ENCODE results near the gene RNF135. TPM values are rescaled to one million over a fixed set of nuclear protein-coding genes. Genes with fewer than 3 reads are reported as not detected.

RNF135 gene
- total and polyA plus RNA-seq, 10 of the 15 experiments (the other 5 are each of a cell fraction or from before 2014, with no cell fraction given): 12.7 to 28.0 (median 18.7) TPM

DNA sequence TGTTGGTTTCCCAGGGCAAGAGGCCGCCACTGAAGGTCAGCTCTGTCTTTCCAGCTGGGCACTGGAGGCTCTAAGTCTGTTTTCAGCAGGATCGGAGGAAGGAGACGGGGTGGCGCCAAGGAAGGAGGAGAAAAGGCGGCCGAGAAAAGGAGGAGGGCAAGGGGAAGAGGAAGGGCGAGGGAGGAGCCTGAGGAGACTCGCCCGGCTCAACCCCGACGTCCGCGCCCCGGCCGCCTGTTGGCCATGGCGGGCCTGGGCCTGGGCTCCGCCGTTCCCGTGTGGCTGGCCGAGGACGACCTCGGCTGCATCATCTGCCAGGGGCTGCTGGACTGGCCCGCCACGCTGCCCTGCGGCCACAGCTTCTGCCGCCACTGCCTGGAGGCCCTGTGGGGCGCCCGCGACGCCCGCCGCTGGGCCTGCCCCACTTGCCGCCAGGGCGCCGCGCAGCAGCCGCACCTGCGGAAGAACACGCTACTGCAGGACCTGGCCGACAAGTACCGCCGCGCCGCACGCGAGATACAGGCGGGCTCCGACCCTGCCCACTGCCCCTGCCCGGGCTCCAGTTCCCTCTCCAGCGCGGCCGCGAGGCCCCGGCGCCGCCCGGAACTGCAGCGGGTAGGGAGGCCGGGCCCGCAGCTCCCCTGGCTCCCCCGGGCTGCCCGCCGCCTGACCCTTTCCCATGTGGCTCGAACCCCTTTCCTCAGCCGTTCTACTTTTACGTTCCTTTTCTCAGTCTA is at the start of gene RNF135 (continued):
- TF ChIP-seq, protein P1, sequence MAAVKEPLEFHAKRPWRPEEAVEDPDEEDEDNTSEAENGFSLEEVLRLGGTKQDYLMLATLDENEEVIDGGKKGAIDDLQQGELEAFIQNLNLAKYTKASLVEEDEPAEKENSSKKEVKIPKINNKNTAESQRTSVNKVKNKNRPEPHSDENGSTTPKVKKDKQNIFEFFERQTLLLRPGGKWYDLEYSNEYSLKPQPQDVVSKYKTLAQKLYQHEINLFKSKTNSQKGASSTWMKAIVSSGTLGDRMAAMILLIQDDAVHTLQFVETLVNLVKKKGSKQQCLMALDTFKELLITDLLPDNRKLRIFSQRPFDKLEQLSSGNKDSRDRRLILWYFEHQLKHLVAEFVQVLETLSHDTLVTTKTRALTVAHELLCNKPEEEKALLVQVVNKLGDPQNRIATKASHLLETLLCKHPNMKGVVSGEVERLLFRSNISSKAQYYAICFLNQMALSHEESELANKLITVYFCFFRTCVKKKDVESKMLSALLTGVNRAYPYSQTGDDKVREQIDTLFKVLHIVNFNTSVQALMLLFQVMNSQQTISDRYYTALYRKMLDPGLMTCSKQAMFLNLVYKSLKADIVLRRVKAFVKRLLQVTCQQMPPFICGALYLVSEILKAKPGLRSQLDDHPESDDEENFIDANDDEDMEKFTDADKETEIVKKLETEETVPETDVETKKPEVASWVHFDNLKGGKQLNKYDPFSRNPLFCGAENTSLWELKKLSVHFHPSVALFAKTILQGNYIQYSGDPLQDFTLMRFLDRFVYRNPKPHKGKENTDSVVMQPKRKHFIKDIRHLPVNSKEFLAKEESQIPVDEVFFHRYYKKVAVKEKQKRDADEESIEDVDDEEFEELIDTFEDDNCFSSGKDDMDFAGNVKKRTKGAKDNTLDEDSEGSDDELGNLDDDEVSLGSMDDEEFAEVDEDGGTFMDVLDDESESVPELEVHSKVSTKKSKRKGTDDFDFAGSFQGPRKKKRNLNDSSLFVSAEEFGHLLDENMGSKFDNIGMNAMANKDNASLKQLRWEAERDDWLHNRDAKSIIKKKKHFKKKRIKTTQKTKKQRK (IDR thresholded peaks at IDR 0.05; ENCODE audit: low read depth, low read length): no peak
- TF ChIP-seq ZNF24 (IDR thresholded peaks at IDR 0.05): peak; percentile 58; the same call in 1 of the 2 replicates
- TF ChIP-seq BHLHE40 (IDR thresholded peaks at IDR 0.05; ENCODE audit: borderline replicate concordance in 1 of 2, low read depth in 2 of 2, low read length in 1 of 2): peak; percentile 54 to 87; a peak in 2 of 4 replicates
- TF ChIP-seq, protein P2, sequence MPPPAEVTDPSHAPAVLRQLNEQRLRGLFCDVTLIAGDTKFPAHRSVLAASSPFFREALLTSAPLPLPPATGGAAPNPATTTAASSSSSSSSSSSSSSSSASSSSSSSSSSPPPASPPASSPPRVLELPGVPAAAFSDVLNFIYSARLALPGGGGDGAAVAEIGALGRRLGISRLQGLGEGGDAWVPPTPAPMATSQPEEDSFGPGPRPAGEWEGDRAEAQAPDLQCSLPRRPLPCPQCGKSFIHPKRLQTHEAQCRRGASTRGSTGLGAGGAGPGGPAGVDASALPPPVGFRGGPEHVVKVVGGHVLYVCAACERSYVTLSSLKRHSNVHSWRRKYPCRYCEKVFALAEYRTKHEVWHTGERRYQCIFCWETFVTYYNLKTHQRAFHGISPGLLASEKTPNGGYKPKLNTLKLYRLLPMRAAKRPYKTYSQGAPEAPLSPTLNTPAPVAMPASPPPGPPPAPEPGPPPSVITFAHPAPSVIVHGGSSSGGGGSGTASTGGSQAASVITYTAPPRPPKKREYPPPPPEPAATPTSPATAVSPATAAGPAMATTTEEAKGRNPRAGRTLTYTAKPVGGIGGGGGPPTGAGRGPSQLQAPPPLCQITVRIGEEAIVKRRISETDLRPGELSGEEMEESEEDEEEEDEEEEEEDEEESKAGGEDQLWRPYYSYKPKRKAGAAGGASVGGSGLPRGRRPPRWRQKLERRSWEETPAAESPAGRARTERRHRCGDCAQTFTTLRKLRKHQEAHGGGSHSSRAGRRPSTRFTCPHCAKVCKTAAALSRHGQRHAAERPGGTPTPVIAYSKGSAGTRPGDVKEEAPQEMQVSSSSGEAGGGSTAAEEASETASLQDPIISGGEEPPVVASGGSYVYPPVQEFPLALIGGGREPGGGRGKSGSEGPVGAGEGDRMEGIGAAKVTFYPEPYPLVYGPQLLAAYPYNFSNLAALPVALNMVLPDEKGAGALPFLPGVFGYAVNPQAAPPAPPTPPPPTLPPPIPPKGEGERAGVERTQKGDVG (CRISPR knock-in tag; IDR thresholded peaks at IDR 0.05): no peak
- TF ChIP-seq, protein P3, sequence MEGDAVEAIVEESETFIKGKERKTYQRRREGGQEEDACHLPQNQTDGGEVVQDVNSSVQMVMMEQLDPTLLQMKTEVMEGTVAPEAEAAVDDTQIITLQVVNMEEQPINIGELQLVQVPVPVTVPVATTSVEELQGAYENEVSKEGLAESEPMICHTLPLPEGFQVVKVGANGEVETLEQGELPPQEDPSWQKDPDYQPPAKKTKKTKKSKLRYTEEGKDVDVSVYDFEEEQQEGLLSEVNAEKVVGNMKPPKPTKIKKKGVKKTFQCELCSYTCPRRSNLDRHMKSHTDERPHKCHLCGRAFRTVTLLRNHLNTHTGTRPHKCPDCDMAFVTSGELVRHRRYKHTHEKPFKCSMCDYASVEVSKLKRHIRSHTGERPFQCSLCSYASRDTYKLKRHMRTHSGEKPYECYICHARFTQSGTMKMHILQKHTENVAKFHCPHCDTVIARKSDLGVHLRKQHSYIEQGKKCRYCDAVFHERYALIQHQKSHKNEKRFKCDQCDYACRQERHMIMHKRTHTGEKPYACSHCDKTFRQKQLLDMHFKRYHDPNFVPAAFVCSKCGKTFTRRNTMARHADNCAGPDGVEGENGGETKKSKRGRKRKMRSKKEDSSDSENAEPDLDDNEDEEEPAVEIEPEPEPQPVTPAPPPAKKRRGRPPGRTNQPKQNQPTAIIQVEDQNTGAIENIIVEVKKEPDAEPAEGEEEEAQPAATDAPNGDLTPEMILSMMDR (IDR thresholded peaks at IDR 0.05 in 2 of 3, conservative IDR thresholded peaks at IDR 0.05 in 1 of 3; ENCODE audit: control insufficient read depth in 2 of 3, extremely low read depth in 1 of 3, insufficient read depth in 1 of 3, low read depth in 3 of 3, low read length in 3 of 3): peak in 2 of 3 experiments; percentile 2 to 25; a peak in 1 of 6 replicates
- no peak for TF ChIP-seq BMI1 (IDR thresholded peaks at IDR 0.05; ENCODE audit: borderline replicate concordance)
- TF ChIP-seq, protein P4, sequence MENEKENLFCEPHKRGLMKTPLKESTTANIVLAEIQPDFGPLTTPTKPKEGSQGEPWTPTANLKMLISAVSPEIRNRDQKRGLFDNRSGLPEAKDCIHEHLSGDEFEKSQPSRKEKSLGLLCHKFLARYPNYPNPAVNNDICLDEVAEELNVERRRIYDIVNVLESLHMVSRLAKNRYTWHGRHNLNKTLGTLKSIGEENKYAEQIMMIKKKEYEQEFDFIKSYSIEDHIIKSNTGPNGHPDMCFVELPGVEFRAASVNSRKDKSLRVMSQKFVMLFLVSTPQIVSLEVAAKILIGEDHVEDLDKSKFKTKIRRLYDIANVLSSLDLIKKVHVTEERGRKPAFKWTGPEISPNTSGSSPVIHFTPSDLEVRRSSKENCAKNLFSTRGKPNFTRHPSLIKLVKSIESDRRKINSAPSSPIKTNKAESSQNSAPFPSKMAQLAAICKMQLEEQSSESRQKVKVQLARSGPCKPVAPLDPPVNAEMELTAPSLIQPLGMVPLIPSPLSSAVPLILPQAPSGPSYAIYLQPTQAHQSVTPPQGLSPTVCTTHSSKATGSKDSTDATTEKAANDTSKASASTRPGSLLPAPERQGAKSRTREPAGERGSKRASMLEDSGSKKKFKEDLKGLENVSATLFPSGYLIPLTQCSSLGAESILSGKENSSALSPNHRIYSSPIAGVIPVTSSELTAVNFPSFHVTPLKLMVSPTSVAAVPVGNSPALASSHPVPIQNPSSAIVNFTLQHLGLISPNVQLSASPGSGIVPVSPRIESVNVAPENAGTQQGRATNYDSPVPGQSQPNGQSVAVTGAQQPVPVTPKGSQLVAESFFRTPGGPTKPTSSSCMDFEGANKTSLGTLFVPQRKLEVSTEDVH (IDR thresholded peaks at IDR 0.05; ENCODE audit: low read depth, partially characterized antibody): no peak
- TF ChIP-seq, protein P5, sequence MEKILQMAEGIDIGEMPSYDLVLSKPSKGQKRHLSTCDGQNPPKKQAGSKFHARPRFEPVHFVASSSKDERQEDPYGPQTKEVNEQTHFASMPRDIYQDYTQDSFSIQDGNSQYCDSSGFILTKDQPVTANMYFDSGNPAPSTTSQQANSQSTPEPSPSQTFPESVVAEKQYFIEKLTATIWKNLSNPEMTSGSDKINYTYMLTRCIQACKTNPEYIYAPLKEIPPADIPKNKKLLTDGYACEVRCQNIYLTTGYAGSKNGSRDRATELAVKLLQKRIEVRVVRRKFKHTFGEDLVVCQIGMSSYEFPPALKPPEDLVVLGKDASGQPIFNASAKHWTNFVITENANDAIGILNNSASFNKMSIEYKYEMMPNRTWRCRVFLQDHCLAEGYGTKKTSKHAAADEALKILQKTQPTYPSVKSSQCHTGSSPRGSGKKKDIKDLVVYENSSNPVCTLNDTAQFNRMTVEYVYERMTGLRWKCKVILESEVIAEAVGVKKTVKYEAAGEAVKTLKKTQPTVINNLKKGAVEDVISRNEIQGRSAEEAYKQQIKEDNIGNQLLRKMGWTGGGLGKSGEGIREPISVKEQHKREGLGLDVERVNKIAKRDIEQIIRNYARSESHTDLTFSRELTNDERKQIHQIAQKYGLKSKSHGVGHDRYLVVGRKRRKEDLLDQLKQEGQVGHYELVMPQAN (conservative IDR thresholded peaks at IDR 0.05): peak; percentile 72; the same call in 1 of the 2 replicates
- TF ChIP-seq PAX8 (IDR thresholded peaks at IDR 0.05): no peak
- peak; percentile 84; the same call in 1 of the 2 replicates for TF ChIP-seq RB1 (IDR thresholded peaks at IDR 0.05; ENCODE audit: borderline replicate concordance)
- peak; percentile 78; the same call in 1 of the 2 replicates for TF ChIP-seq POLR2AphosphoS2 (IDR thresholded peaks at IDR 0.05; ENCODE audit: low read depth, low read length)
- TF ChIP-seq CEBPB (IDR thresholded peaks at IDR 0.05; ENCODE audit: borderline replicate concordance in 1 of 2, low read depth in 2 of 2, low read length in 2 of 2): no peak

Measured in GM12878 (cell line).